ENCODE measurements around the gene CATSPERD. TPM values are rescaled to one million over a fixed set of nuclear protein-coding genes. Genes with fewer than 3 reads are reported as not detected.
A peak's percentile ranks its signal among the peaks of the same experiment; 100 is the strongest.

Gene CATSPERD
- total RNA-seq, 2 experiments from 2014 or later = not detected

DNA sequence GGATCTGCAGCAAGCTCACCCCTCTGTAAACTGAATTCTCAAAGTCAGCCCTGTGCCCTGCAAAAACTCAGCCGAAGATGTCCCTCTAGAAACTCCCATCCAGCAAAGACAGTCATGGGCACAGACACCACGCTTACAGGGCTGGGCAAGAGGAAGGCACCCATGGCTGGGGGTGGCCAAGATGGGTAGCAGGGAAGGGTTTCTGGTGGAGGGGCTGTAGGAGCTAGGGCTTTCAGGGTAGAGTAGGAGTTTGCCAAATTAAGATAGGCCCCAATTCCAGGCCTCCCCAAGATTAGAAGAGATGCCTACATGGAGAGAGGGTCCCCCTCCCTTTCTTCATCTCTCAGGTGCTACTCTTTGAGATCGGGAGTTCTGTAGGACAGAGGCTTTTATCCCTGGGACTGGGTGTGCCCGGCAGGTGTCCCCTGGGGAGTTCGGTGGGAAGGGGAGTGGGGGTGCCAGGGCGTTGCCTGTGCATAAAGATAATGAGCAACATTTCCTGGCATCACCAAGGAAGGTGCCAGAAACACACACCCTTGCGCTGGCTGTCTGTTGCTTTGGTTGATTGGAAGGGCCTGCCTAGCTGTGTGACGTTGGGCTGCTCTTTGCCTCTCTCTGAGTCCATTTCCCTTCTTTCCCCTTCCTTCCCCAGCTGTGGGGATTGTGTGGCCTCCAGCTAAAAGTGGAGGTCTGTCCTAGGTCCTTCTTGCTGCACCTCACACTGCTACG lies 93.8 kb downstream of the CATSPERD start:
- Mint-ChIP-seq H3K27me3 (no peaks in the 10 kb centered on the region), H3K4me1 (no peaks in the 10 kb centered on the region), H3K36me3 (ENCODE audit: low read depth) (no peaks in the 10 kb centered on the region), H3K9me3 (ENCODE audit: low read depth) (no peaks in the 10 kb centered on the region), H3K27ac (no peak overlapping the region), H3K4me3 (no peak overlapping the region)
- intact Hi-C loops (cut with DNase I, micrococcal nuclease) = no loop called here
- no peak for ATAC-seq
- CTCF ChIA-PET = interaction anchor here (0.6 kb wide), 3 partner anchors 10 to 79 kb away, joined by 3 read pairs; no protein-coding TSS in a partner anchor
- no peak for DNase-seq
- POLR2A ChIA-PET = no interaction called here

- Mint-ChIP-seq H3K4me1 (no peaks in the 10 kb centered on the region), H3K9me3 (ENCODE audit: low read depth) (no peaks in the 10 kb centered on the region), H3K27me3 (no peaks in the 10 kb centered on the region), H3K4me3 (no peak overlapping the region), H3K27ac (no peak overlapping the region), H3K36me3 (ENCODE audit: low read depth) (no peaks in the 10 kb centered on the region)
- ChIA-PET POLR2A (no interaction called here), CTCF (interaction anchor here (0.6 kb wide), 1 partner anchor 21 kb away, joined by 3 read pairs; no protein-coding TSS in a partner anchor)
- DNase-seq = no peak
- ATAC-seq = no peak
- intact Hi-C loops (cut with DNase I, micrococcal nuclease) = no loop called here
Observed at GRCh38 chr19:5814852-5815246, 94.4 kb downstream of the CATSPERD start.

DNA sequence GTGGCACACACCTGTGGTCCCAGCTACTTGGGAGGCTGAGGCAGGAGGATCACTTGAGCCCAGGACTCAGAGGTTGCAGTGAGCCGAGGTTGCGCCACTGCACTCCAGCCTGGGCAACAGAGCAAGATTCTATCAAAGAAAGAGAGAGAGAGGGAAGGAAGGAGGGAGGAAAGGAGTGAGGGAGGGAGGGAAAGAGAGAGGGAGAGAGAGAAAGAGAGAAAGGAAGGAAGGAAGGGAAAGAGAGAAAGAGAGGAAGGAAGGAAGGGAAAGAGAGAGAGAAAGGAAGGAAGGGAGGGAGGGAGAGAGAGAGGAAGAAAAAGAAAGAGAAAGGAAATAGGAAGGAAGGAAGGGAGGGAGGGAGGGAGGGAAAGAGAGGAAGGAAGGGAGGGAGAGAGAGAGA lies 96.8 kb downstream of the CATSPERD start:
- POLR2A ChIA-PET = no interaction called here
- intact Hi-C loops (cut with DNase I, micrococcal nuclease) = no loop called here
- Mint-ChIP-seq H3K36me3 (ENCODE audit: low read depth) (no peaks in the 10 kb centered on the region), H3K4me1 (no peaks in the 10 kb centered on the region), H3K27ac (no peak overlapping the region), H3K9me3 (ENCODE audit: low read depth) (no peaks in the 10 kb centered on the region), H3K4me3 (no peak overlapping the region), H3K27me3 (peaks cover 3% of the 10 kb centered on the region)
- no peak for DNase-seq
- CTCF ChIA-PET = interaction anchor here (0.6 kb wide), 1 partner anchor 86 kb away, joined by 3 read pairs; no protein-coding TSS in a partner anchor
- no peak for ATAC-seq

DNA sequence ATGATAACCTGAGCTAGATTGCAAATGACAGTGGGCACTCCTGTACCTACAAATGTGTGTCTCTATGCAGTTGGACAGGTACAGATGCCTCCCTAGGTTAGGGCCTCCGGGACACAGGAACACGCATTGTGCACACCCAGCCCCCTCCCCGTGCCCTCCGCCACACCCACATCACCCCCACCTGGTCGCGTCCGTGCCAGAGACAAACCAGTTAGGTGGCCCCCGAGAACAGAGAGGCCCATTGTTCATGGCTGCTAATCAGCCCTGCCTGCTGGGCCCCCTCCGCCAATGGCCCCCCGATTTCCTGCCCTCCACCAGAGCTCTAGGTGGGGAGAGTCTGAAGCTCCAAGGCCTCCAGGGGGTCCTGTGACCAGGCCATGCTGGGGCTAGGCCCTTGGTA lies 98.2 kb downstream of the CATSPERD start:
- H3K36me3 Mint-ChIP-seq (ENCODE audit: low read depth) = no peaks in the 10 kb centered on the region
- intact Hi-C loops (cut with DNase I, micrococcal nuclease) = no loop called here
- ATAC-seq (no peak), DNase-seq (no peak)
- no peak overlapping the region for H3K4me3 Mint-ChIP-seq
- CTCF ChIA-PET = no interaction called here
- H3K4me1 Mint-ChIP-seq = no peaks in the 10 kb centered on the region
- H3K27ac Mint-ChIP-seq = no peak overlapping the region
- H3K27me3 Mint-ChIP-seq = peaks cover 3% of the 10 kb centered on the region
- H3K9me3 Mint-ChIP-seq (ENCODE audit: low read depth) = no peaks in the 10 kb centered on the region
- POLR2A ChIA-PET = no interaction called here

- Mint-ChIP-seq H3K36me3 (ENCODE audit: low read depth) (no peaks in the 10 kb centered on the region), H3K4me3 (no peak overlapping the region), H3K4me1 (no peaks in the 10 kb centered on the region), H3K27ac (peak overlapping the region; percentile 19), H3K27me3 (peaks cover 3% of the 10 kb centered on the region), H3K9me3 (ENCODE audit: low read depth) (no peaks in the 10 kb centered on the region)
- no peak for DNase-seq
- no peak for ATAC-seq
- CTCF ChIA-PET = interaction anchor here (2.7 kb wide), 1 partner anchor 17 kb away, joined by 8 read pairs; the partner anchor contains the start of gene NRTN
- POLR2A ChIA-PET = interaction anchor here (0.6 kb wide), 1 partner anchor 287 kb away, joined by 3 read pairs; no protein-coding TSS in a partner anchor
- intact Hi-C loops (cut with DNase I, micrococcal nuclease) = no loop called here
Observed at GRCh38 chr19:5820785-5821184, 100.3 kb downstream of the CATSPERD start.

GRCh38 chr19:5821521-5822180 lies 101.2 kb downstream of the CATSPERD start:
- H3K27ac Mint-ChIP-seq = no peak overlapping the region
- H3K36me3 Mint-ChIP-seq (ENCODE audit: low read depth) = no peaks in the 10 kb centered on the region
- ATAC-seq (no peak), DNase-seq (no peak)
- peaks cover 3% of the 10 kb centered on the region for H3K27me3 Mint-ChIP-seq
- CTCF ChIA-PET = interaction anchor here (1.2 to 2.7 kb wide), 2 partner anchors 15 to 18 kb away, joined by 4 to 8 read pairs; partner anchors contain the start of gene NRTN
- H3K9me3 Mint-ChIP-seq (ENCODE audit: low read depth) = no peaks in the 10 kb centered on the region
- H3K4me3 Mint-ChIP-seq = no peak overlapping the region
- POLR2A ChIA-PET = interaction anchor here (0.6 kb wide), 2 partner anchors 287 to 345 kb away, joined by 3 read pairs; no protein-coding TSS in a partner anchor
- H3K4me1 Mint-ChIP-seq = peaks cover 2% of the 10 kb centered on the region
- intact Hi-C loops (cut with DNase I, micrococcal nuclease) = no loop called here

DNA sequence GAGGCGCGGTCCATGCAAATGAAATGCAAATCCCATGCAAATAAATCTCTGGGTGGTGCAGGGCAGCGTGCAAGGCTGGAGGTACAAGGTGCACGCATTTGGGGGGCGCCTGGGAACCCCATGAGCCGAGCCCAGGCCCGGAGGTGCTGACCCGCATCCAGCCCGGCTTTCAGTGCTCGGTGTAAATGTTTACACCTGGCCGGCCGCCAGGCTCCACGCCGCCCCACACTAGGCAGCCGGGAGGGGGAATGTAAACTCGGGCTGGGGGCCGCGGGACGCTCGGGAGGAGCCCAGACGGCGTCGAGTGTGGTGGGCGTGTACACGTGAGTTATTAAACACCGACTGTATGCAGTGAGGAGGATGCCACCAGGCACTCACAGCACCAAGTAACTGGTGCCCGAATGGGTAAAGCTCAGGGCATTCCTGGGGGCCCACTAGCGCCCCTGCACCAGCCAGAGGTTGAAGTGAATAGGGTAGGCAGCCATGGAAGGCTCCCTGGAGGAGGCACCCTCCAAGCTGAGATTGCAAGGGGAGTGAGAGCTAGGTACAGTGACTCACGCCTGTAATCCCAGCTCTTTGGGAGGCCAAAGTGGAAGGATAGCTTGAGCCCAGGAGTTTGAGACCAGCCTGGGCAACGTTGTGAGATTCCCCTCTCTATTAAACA lies 101.9 kb downstream of the CATSPERD start:
- Mint-ChIP-seq H3K4me1 (peaks cover 4% of the 10 kb centered on the region), H3K36me3 (ENCODE audit: low read depth) (no peaks in the 10 kb centered on the region), H3K27me3 (peaks cover 3% of the 10 kb centered on the region), H3K4me3 (no peak overlapping the region), H3K9me3 (ENCODE audit: low read depth) (no peaks in the 10 kb centered on the region), H3K27ac (no peak overlapping the region)
- no peak for DNase-seq
- intact Hi-C loops (cut with DNase I, micrococcal nuclease) = no loop called here
- ChIA-PET POLR2A (interaction anchor here (0.6 kb wide), 1 partner anchor 345 kb away, joined by 3 read pairs; no protein-coding TSS in a partner anchor), CTCF (interaction anchor here (1.2 to 2.7 kb wide), 2 partner anchors 16 to 18 kb away, joined by 4 to 8 read pairs; partner anchors contain the start of gene NRTN)
- no peak for ATAC-seq

DNA sequence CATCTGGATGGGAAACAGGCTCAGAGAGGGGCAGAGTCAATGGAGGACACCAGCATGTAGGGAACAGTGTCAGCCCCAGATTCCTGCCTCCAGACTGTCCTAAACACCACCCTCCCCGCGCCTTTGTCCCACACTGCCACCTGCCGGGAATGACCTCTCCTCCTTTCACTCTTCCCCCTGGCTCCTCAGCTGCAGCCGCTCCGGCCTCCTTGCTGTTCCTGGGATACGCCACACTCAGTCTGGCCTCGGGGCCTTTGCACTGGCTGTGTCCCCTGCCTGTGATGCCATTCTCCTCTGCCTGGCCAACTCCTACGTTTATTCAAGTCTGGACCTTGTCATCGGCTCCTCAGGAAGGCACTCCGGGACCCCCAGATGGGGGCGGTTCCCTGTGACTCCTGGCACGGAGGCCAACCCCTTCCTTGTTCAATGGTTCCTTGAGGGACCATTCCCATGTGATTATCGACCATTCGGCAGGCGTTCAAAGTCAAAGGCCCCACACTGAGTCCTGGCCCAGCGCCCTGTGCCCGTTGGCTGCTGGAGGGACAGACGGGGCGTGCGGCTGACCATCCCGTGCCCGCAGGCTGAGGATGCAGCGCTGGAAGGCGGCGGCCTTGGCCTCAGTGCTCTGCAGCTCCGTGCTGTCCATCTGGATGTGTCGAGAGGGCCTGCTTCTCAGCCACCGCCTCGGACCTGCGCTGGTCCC lies 103.3 kb downstream of the CATSPERD start:
- intact Hi-C loops (cut with DNase I, micrococcal nuclease) = no loop called here
- no peak for DNase-seq
- H3K9me3 Mint-ChIP-seq (ENCODE audit: low read depth) = no peaks in the 10 kb centered on the region
- ChIA-PET POLR2A (no interaction called here), CTCF (no interaction called here)
- H3K4me1 Mint-ChIP-seq = peaks cover 4% of the 10 kb centered on the region
- no peaks in the 10 kb centered on the region for H3K36me3 Mint-ChIP-seq (ENCODE audit: low read depth)
- no peak overlapping the region for H3K4me3 Mint-ChIP-seq
- H3K27me3 Mint-ChIP-seq = peaks cover 3% of the 10 kb centered on the region
- no peak for ATAC-seq
- H3K27ac Mint-ChIP-seq = no peak overlapping the region

DNA sequence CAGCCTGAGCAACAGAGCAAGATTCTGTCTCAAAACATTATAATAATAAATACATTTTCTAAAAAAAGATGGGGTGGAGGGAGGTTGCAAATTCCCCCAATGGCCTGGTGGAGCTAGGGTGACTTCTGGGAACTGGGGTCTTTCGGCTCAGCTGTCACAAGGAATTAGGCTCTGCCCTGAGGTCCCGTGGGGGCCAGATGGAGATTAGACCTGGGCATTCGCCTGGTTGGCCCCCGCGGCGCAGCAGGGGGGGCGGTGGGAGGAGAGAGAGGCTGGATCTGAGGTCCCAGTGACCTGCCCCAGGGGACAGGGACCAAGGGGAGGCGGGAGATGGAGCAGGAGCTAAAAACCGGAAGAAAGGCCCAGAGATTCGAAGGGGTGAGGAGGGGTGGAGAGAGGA lies 104.3 kb downstream of the CATSPERD start:
- peaks cover 4% of the 10 kb centered on the region for H3K4me1 Mint-ChIP-seq
- no peak overlapping the region for H3K27ac Mint-ChIP-seq
- CTCF ChIA-PET = interaction anchor here (1.0 kb wide), 1 partner anchor 21 kb away, joined by 5 read pairs; no protein-coding TSS in a partner anchor
- ATAC-seq (no peak), DNase-seq (no peak)
- intact Hi-C loops (cut with DNase I, micrococcal nuclease) = loop anchor here in 1 of 2 experiments (5.0 kb wide), 2 partner anchors 638 to 1817 kb away; partner anchors contain the start of genes CRB3 and PIAS4
- H3K4me3 Mint-ChIP-seq = no peak overlapping the region
- H3K36me3 Mint-ChIP-seq (ENCODE audit: low read depth) = no peaks in the 10 kb centered on the region
- POLR2A ChIA-PET = no interaction called here
- H3K9me3 Mint-ChIP-seq (ENCODE audit: low read depth) = no peaks in the 10 kb centered on the region
- H3K27me3 Mint-ChIP-seq = peaks cover 3% of the 10 kb centered on the region

DNA sequence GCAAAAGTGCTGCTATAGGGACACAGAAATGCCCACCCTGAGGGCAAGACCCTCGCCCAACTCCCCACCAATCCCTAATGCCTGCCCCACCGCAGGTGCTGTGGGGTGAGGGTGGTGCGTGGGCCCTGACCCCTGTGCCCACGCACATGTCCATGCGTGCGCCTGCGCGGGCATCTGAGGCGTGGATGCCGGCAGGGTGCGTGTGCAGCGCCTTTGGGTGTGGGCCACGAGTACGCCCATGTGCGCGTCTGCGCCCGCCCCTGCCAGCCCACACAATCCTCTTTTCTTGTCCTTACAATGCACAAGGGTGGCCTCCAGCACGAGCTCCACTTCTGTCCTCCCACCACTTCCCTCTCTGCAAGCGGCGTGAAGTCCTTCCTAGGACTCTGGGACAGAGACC lies 104.7 kb downstream of the CATSPERD start:
- Mint-ChIP-seq H3K27ac (no peak overlapping the region), H3K9me3 (ENCODE audit: low read depth) (no peaks in the 10 kb centered on the region), H3K27me3 (peaks cover 3% of the 10 kb centered on the region), H3K4me1 (peaks cover 4% of the 10 kb centered on the region), H3K4me3 (no peak overlapping the region), H3K36me3 (ENCODE audit: low read depth) (no peaks in the 10 kb centered on the region)
- DNase-seq (no peak), ATAC-seq (no peak)
- CTCF ChIA-PET = interaction anchor here (1.0 kb wide), 1 partner anchor 21 kb away, joined by 5 read pairs; no protein-coding TSS in a partner anchor
- POLR2A ChIA-PET = no interaction called here
- intact Hi-C loops (cut with DNase I, micrococcal nuclease) = loop anchor here in 1 of 2 experiments (5.0 kb wide), 2 partner anchors 637 to 1818 kb away; partner anchors contain the start of genes CRB3 and PIAS4
